Spleen (tissue), 11 donors: ENCODE measurements around the gene CLCF1. TPM values are rescaled to one million over a fixed set of nuclear protein-coding genes. Genes with fewer than 3 reads are reported as not detected.

ENCODE experiments used
- DNase-seq: peaks from one replicate; pipeline ENCODE4 v3.0.0-alpha.2; 2020
- H3K27ac ChIP-seq, 8 donors: fragments of 200-600 bp; sonication (generic) in 7 of 8; 1 replicate in 4 of 8; 2 replicates in 4 of 8; pipeline versions ENCODE4 v1.5.0 to v1.8.0; 2016 to 2021; ENCODE audit warnings: inconsistent platforms in 4 of 8, mild to moderate bottlenecking in 4 of 8, moderate library complexity in 1 of 8
- H3K27me3 ChIP-seq, 7 donors: fragments of 200-600 bp; sonication (generic) in 6 of 7; replicated peaks in 1 of 7; 1 replicate in 4 of 7; 2 replicates in 3 of 7; pipeline versions ENCODE4 v1.5.0 to v1.8.0; 2016 to 2021; ENCODE audit warnings: inconsistent platforms in 3 of 7, mild to moderate bottlenecking in 1 of 7
- H3K36me3 ChIP-seq, 6 donors: fragments of 200-600 bp; sonication (generic) in 5 of 6; 1 replicate in 4 of 6; 2 replicates in 2 of 6; pipeline versions ENCODE4 v1.5.0 to v1.8.0; 2016 to 2021; ENCODE audit warnings: inconsistent platforms in 2 of 6
- H3K4me1 ChIP-seq, 6 donors: fragments of 200-600 bp; sonication (generic) in 5 of 6; 1 replicate in 3 of 6; 2 replicates in 3 of 6; pipeline versions ENCODE4 v1.5.0 to v1.8.0; 2016 to 2021; ENCODE audit warnings: inconsistent platforms in 3 of 6
- H3K4me3 ChIP-seq, 8 donors: fragments of 200-600 bp; sonication (generic) in 7 of 8; 1 replicate in 4 of 8; 2 replicates in 4 of 8; pipeline versions ENCODE4 v1.5.0 to v1.8.0; 2016 to 2021; ENCODE audit warnings: inconsistent platforms in 4 of 8, mild to moderate bottlenecking in 4 of 8, moderate library complexity in 2 of 8
- H3K9me3 ChIP-seq, 8 donors: fragments of 200-600 bp; sonication (generic) in 7 of 8; 1 replicate in 4 of 8; 2 replicates in 4 of 8; pipeline versions ENCODE4 v1.5.0 to v1.8.0; 2016 to 2021; ENCODE audit warnings: inconsistent platforms in 4 of 8
- CTCF ChIP-seq, 11 experiments: fragments of 200-600 bp in 7 of 11; fragments of 450-650 bp in 4 of 11; sonication (generic) in 4 of 11; IDR thresholded peaks in 8 of 11; conservative IDR thresholded peaks in 3 of 11; 1 replicate in 7 of 11; 2 replicates in 4 of 11; pipeline versions ENCODE4 v1.4.0 to v1.8.0; 2016 to 2021; ENCODE audit warnings: antibody characterized with exemption in 11 of 11, inconsistent platforms in 4 of 11, mild to moderate bottlenecking in 1 of 11
- POLR2A ChIP-seq, 3 donors: fragments of 450-650 bp; IDR thresholded peaks; one replicate each; pipeline ENCODE4 v1.5.1; 2017; ENCODE audit warnings: antibody characterized with exemption in 3 of 3, mild to moderate bottlenecking in 1 of 3
- POLR2AphosphoS5 ChIP-seq, 3 donors: sonication (generic); formaldehyde crosslinking; IDR thresholded peaks; one replicate each; pipeline ENCODE4 v1.5.1; 2017; ENCODE audit warnings: antibody characterized with exemption in 3 of 3
- WGBS, 5 donors: extraction: QIAGEN DNeasy Blood & Tissue Kit in 3 of 5; methylation state at CpG; one replicate each; pipeline versions ENCODE4 v1.1.5 to v1.1.7; 2013 to 2018; 5-methylcytosine and 5-hydroxymethylcytosine counted together
- intact Hi-C: fragments of 100-400 bp; cut with DNase I; formaldehyde crosslinking; loops from one replicate; pipeline ENCODE4 v1.15.0; 2023; ENCODE audit warnings: low total_unique reads
- polyA plus RNA-seq, 3 donors: library from polyadenylated mRNA; stranded (reverse); fragments of 200-250 nt; gene quantifications; one replicate each; pipeline ENCODE4 v1.2.1, GENCODE V29; 2013
- total RNA-seq, 7 donors: library from RNA; depleted of rRNA in 3 of 7; stranded (reverse); fragments of >200 nt in 3 of 7; fragmentation: NEBNext Ultra II Directional in 4 of 7; extraction: Animal tissue kit (Norgen Biotek cat#: 25700) in 4 of 7; gene quantifications; one replicate each; pipeline versions ENCODE4 v1.1.0 to v1.2.1, GENCODE V29; 2016 to 2021
- donor health status: healthy with polysubstance abuse.
- donor health status: DM: no; HTN: no; CAD: no; lungs with moderate emphysema.
- donor health status: DM: no; HTN: no; CAD: no.
- donor health status: Bipolar disorder and iron deficiency.
- donor health status: healthy.
- donor health status: DM: no; HTN: no; CAD: no.
- donor health status: DM: yes; HTN: yes; CAD: no.

Gene CLCF1
- total and polyA plus RNA-seq, 10 donors, result 4.3 to 13.7 (median 7.4) TPM

GRCh38 chr11:67397986-67398660 is 24.7 kb upstream of the CLCF1 start:
- no peak for TF ChIP-seq CTCF (IDR thresholded peaks at IDR 0.05 in 8 of 11, conservative IDR thresholded peaks at IDR 0.05 in 3 of 11)
- TF ChIP-seq POLR2AphosphoS5 (IDR thresholded peaks at IDR 0.05), result no peak
- TF ChIP-seq POLR2A (IDR thresholded peaks at IDR 0.05), result no peak
- H3K4me3 ChIP-seq, result no peak overlapping the region
- no peak for DNase-seq
- intact Hi-C loops, result loop anchor here (5.0 kb wide), 1 partner anchor 109 kb away; the partner anchor contains the start of genes CDK2AP2 and PITPNM1
- H3K27ac ChIP-seq, result peak overlapping the region in 1 of 8 donors; percentile 60
- 82 to 92% (median 86%) methylated on average over 19 to 24 of the region's 24 CpGs for WGBS, 5 donors
- no peaks in the 10 kb centered on the region for H3K9me3 ChIP-seq
- peaks cover 37 to 90% (median 66%) of the 10 kb centered on the region in 6 donors for H3K4me1 ChIP-seq
- peaks cover 0 to 77% (median 51%) of the 10 kb centered on the region in 6 donors for H3K36me3 ChIP-seq
- H3K27me3 ChIP-seq, result no peaks in the 10 kb centered on the region

DNA sequence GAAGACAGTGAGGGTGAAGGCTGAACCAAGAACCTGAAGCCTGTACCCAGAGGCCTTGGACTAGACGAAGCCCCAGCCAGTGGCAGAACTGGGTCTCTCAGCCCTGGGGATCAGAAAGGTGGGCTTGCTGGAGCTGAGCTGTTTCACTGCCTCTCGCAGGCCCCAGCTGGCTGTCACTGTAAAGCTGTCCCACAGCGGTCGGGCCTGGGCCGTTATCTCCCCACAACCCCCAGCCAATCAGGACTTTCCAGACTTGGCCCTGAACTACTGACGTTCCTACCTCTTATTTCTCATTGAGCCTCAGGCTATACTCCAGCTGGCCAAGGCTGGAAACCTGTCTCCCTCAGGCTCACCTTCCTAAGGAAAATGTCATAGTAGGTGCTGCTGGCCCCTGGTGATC is 24.1 kb upstream of the CLCF1 start:
- H3K27ac ChIP-seq, result peak overlapping the region in 4 of 8 donors; percentile 26 to 75 (median 58)
- intact Hi-C loops, result loop anchor here (5.0 kb wide), 1 partner anchor 110 kb away; the partner anchor contains the start of genes CDK2AP2 and PITPNM1
- 70 to 88% (median 81%) methylated on average over 5 to 6 of the region's 6 CpGs for WGBS, 5 donors

DNA sequence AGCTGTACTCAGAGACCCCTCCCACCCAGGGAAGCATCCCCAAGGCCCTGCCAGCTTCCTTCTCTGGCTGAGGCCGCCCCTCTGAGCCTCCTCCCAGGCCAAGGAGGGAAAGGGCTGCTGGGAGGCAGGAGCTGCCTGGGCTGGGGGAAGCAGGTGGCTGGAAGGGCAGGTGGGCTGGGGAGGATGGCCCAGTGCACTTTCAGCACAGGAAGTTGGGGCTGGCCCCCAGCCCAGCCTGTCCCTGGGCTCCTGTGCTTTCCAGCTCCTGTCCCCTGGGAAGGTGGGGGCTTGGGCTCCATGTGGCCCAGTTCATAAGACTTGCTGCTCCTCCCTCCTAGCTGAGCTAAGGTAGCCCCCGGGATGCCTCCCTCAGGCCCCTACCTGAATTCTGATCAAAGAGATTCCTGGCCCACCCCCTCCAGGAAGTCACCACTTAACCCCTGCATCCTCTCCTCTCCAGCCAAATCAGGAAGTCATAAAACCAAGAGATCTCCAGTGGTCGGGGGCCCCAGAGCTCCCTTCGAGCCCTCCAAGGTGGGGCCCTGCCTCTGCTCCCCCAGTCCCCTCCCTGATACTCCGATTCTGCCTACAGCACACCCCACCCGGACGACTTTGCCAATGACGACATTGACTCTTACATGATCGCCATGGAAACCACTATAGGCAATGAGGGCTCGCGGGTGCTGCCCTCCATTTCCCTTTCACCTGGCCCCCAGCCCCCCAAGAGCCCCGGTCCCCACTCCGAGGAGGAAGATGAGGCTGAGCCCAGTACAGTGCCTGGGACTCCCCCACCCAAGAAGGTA is 23.4 kb upstream of the CLCF1 start:
- TF ChIP-seq CTCF (IDR thresholded peaks at IDR 0.05 in 8 of 11, conservative IDR thresholded peaks at IDR 0.05 in 3 of 11), result no peak
- TF ChIP-seq POLR2AphosphoS5 (IDR thresholded peaks at IDR 0.05), result peak in 2 of 3 donors; percentile 54 to 75
- H3K9me3 ChIP-seq, result no peaks in the 10 kb centered on the region
- peak; percentile 75 for DNase-seq
- no peak overlapping the region for H3K4me3 ChIP-seq
- H3K27me3 ChIP-seq, result no peaks in the 10 kb centered on the region
- 16 to 21% (median 18%) methylated on average over 9 to 13 of the region's 13 CpGs for WGBS, 5 donors
- intact Hi-C loops, result loop anchor here (5.0 kb wide), 1 partner anchor 111 kb away; the partner anchor contains the start of genes CDK2AP2 and PITPNM1
- peak overlapping the region in 7 of 8 donors; percentile 11 to 75 (median 37) for H3K27ac ChIP-seq
- peaks cover 37 to 89% (median 62%) of the 10 kb centered on the region in 6 donors for H3K4me1 ChIP-seq
- peaks cover 0 to 77% (median 51%) of the 10 kb centered on the region in 6 donors for H3K36me3 ChIP-seq

More for the DNA sequence above, 24.1 kb upstream of the CLCF1 start:
- H3K36me3 ChIP-seq, result peaks cover 0 to 77% (median 51%) of the 10 kb centered on the region in 6 donors
- no peaks in the 10 kb centered on the region for H3K27me3 ChIP-seq
- H3K4me3 ChIP-seq, result no peak overlapping the region
- TF ChIP-seq POLR2AphosphoS5 (IDR thresholded peaks at IDR 0.05) (no peak), POLR2A (IDR thresholded peaks at IDR 0.05) (no peak), CTCF (IDR thresholded peaks at IDR 0.05 in 8 of 11, conservative IDR thresholded peaks at IDR 0.05 in 3 of 11) (no peak)
- no peaks in the 10 kb centered on the region for H3K9me3 ChIP-seq
- DNase-seq, result no peak
- H3K4me1 ChIP-seq, result peaks cover 34 to 90% (median 64%) of the 10 kb centered on the region in 6 donors
